GM20000 (cell line): ENCODE data around the gene TOR4A.
"Not testable (repeated sequence)": the region's sequence is repeated elsewhere in the genome, so short reads cannot be mapped to it uniquely, and the experiment has no call there.

Experiments
- DNase-seq: peaks from one replicate; pipeline ENCODE4 v3.0.0; 2012; ENCODE audit warnings: low spot score
- TF ChIP-seq, protein P1 (sequence below): IDR thresholded peaks from 2 replicates; pipeline ENCODE4 v1.5.1; 2012; ENCODE audit warnings: mild to moderate bottlenecking, control low read depth; ENCODE audit errors: extremely low read depth, missing control alignments

The TOR4A gene

DNA sequence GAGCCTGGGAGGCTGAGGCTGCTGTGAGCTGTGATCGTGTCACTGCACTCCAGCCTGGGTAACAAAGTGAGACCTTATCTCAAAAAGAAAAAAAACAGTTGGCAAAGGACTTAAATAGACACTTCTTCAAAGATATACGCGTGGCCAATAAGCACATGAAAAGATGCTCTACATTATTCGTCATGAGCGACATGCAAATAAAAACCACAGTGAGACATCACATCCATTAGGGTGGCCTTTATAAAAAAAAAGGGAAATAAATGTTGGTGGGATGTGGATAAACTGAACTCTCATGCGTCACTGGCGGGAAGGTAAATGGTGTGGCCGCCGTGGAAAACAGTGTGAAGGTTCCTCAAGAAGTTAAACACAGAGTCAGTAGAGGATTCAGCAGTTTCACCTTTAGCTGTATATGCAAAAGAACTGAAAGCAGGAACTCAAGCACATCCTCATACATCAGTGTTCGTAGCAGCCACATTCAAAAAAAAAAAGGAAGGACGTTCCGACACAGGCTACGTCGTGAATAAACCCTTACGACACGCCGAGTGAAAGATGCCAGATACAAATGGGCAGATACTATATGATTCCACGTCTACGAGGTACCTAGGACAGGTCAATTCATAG is 49.0 kb downstream of the TOR4A start:
- TF ChIP-seq, protein P1, sequence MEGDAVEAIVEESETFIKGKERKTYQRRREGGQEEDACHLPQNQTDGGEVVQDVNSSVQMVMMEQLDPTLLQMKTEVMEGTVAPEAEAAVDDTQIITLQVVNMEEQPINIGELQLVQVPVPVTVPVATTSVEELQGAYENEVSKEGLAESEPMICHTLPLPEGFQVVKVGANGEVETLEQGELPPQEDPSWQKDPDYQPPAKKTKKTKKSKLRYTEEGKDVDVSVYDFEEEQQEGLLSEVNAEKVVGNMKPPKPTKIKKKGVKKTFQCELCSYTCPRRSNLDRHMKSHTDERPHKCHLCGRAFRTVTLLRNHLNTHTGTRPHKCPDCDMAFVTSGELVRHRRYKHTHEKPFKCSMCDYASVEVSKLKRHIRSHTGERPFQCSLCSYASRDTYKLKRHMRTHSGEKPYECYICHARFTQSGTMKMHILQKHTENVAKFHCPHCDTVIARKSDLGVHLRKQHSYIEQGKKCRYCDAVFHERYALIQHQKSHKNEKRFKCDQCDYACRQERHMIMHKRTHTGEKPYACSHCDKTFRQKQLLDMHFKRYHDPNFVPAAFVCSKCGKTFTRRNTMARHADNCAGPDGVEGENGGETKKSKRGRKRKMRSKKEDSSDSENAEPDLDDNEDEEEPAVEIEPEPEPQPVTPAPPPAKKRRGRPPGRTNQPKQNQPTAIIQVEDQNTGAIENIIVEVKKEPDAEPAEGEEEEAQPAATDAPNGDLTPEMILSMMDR = no peak
- peak; percentile 28 for DNase-seq

DNA sequence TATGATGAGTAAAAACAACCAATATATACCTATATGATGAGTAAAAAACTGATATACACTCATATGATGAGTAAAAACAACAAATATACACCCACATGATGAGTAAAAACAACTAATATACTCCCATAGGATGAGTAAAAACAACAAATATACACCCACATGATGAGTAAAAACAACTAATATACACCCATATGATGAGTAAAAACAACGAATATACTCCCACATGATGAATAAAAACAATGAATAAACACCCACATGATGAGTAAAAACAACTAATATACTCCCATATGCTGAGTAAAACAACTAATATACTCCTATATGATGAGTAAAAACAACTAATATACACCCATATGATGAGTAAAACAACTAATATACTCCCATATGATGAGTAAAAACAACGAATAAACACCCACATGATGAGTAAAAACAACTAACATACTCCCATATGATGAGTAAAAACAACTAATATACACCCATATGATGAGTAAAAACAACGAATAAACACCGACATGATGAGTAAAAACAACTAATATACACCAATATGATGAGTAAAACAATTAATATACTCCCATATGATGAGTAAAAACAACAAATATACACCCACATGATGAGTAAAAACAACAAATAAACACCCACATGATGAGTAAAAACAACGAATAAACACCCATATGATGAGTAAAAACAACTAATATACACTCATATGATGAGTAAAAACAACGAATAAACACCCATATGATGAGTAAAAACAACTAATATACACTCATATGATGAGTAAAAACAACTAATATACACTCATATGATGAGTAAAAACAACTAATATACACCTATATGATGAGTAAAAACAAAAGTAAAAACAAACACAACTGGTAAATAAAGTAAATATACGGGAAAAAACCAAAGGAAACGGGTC is 50.4 kb downstream of the TOR4A start:
- DNase-seq = not testable (repeated sequence)

DNA sequence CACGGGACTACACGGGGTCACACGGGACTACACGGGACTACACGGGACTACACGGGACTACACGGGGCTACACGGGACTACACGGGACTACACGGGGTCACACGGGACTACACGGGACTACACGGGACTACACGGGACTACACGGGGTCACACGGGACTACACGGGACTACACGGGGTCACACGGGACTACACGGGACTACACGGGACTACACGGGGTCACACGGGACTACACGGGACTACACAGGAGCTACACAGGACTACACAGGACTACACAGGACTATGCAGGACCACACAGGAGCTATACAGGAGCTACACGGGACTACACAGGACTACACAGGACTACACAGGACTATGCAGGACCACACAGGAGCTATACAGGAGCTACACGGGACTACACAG is 52.1 kb downstream of the TOR4A start:
- DNase-seq = not testable (repeated sequence)

DNA sequence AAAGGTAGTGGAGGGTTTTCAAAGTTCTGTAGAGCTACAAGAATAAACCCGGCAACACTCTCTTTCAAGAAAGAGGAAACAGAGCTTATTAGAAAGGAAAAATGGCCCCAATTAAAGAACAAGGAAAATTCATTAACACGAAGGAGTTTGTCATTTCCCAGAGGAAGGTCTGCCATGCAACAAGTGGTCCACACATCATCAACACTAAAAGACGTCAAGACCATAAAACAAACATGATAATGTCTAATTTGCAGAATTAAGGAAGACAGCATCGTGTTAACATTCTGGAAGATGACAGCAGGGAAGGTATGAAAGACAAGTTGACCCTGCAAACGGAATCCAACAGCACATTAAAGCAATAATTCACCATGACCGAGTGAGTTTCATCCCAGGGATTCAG is 53.2 kb downstream of the TOR4A start:
- TF ChIP-seq, protein P1 = no peak
- DNase-seq = no peak

DNA sequence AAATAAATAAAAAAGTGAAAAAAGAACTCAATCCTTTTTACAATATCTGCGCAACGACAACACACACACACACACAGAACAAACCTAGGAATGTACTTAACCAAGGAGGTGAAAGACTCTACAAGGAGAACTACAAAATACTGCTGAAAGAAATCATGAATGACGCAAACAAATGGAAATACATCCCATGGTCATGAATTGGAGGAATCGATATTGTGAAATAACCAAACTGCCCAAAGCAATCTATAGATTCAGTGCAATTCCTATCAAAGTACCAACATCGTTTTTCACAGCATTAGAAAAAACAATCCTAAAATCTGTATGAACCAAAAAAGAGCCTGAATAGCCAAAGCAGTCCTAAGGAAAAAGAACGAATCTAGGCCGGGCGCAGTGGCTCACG is 54.4 kb downstream of the TOR4A start:
- DNase-seq = no peak
- TF ChIP-seq, protein P1 = no peak
